A673 (cell line): ENCODE results near the gene SHMT1.

ENCODE experiments used
- CTCF ChIP-seq: fragments of 300-800, 200-600 bp; sonication (generic); conservative IDR thresholded peaks from 2 replicates; pipeline ENCODE4 v1.5.1; 2017; ENCODE audit warnings: low read depth, mild to moderate bottlenecking, antibody characterized with exemption, low read length, moderate library complexity, mixed read lengths
- EZH2 ChIP-seq: fragments of 200-600 bp; sonication (generic); IDR thresholded peaks from 2 replicates; pipeline ENCODE4 v1.6.1; 2017; ENCODE audit warnings: borderline replicate concordance, low read depth, mild to moderate bottlenecking, mixed read lengths, antibody characterized with exemption, low read length; ENCODE audit not compliant: poor library complexity, severe bottlenecking

GRCh38 chr17:18321309-18321708 lies 42.0 kb downstream of the SHMT1 start:
- no peak for TF ChIP-seq CTCF
- TF ChIP-seq EZH2 = no peak
